ENCODE data around the gene TNFAIP8. TPM values are rescaled to one million over a fixed set of nuclear protein-coding genes. Genes with fewer than 3 reads are reported as not detected.
A peak's percentile ranks its signal among the peaks of the same experiment; 100 is the strongest.

The TNFAIP8 gene
- total and polyA plus RNA-seq, 10 of the 15 experiments (the other 5 are each of a cell fraction or from before 2014, with no cell fraction given) = 124 to 324 (median 177) TPM

- no peaks in the 10 kb centered on the region for H3K9me3 ChIP-seq (replicated peaks; ENCODE audit: control insufficient read depth, insufficient read depth, low read length)
- BruUV-seq (replicated peaks) = no TSS peak
- no peak overlapping the region for H2AFZ ChIP-seq (ENCODE audit: control insufficient read depth, low read depth, low read length)
- in situ Hi-C loops (cut with MboI) = no loop called here
- no peak for FAIRE-seq
- RAD21 ChIA-PET (ENCODE audit: unreplicated experiment) = interaction anchor here (1.0 to 17.9 kb wide), 13 partner anchors 10 to 341 kb away, joined by 3 to 501 read pairs (median 6); no protein-coding TSS in a partner anchor
- H3K4me1 ChIP-seq (ENCODE audit: control insufficient read depth, insufficient read depth, low read length) = peaks cover 61% of the 10 kb centered on the region
- TF ChIP-seq JUND (IDR thresholded peaks at IDR 0.05; ENCODE audit: low read depth, low read length) (no peak), ZBTB11 (CRISPR knock-in tag; IDR thresholded peaks at IDR 0.05) (0 out of 2 replicates have a peak, but pooled peaks have one; percentile 9)
- peak overlapping the region; percentile 21 for H3K27ac ChIP-seq (ENCODE audit: control insufficient read depth, insufficient read depth)
- peaks cover 98% of the 10 kb centered on the region for H3K79me2 ChIP-seq (ENCODE audit: control insufficient read depth, insufficient read depth, low read length)
- DNase-seq (ENCODE audit: low read depth, low spot score) = no peak
- H3K36me3 ChIP-seq (ENCODE audit: control insufficient read depth in 2 of 2, insufficient read depth in 2 of 2, low read length in 1 of 2) = peaks cover 7 to 21% of the 10 kb centered on the region in 2 experiments; a peak in 3 of 4 replicates
- CTCF ChIA-PET = interaction anchor here (0.5 to 12.8 kb wide), 11 partner anchors 10 to 1796 kb away, joined by 3 to 187 read pairs (median 3); no protein-coding TSS in a partner anchor
- peaks cover 17% of the 10 kb centered on the region for H4K20me1 ChIP-seq (ENCODE audit: control insufficient read depth, insufficient read depth)
- SMC1A ChIA-PET (ENCODE audit: uncharacterized antibody, unreplicated experiment) = interaction anchor here (0.6 to 34.8 kb wide), 16 partner anchors 0 to 143 kb away, joined by 3 to 1117 read pairs (median 6); partner anchors contain the start of gene TNFAIP8
- no peak for ATAC-seq
- H3K9ac ChIP-seq (ENCODE audit: control insufficient read depth, insufficient read depth, low read length) = no peak overlapping the region; the same call in 1 of the 2 replicates
- H3K4me3 ChIP-seq = peak overlapping the region; percentile 96; the same call in 1 of the 2 replicates
- no peaks in the 10 kb centered on the region for H3K27me3 ChIP-seq (replicated peaks in 1 of 2; ENCODE audit: control insufficient read depth in 2 of 2, insufficient read depth in 2 of 2, low read length in 1 of 2)
- peak overlapping the region; percentile 45 for H3K4me2 ChIP-seq (ENCODE audit: control insufficient read depth, insufficient read depth)
- POLR2A ChIA-PET = interaction anchor here (0.8 to 20.5 kb wide), 11 partner anchors 4 to 288 kb away, joined by 3 to 657 read pairs (median 5); no protein-coding TSS in a partner anchor
- intact Hi-C loops (cut with micrococcal nuclease; ENCODE audit: unreplicated experiment) = no loop called here
- 78% methylated on average over 2 of the region's 2 CpGs for WGBS (ENCODE audit: insufficient coverage, insufficient replicate concordance, low lambda C conversion rate, missing lambda C conversion rate)
These were observed 7.5 kb downstream of the TNFAIP8 start for GRCh38 chr5:119363271-119363670.

All from GM12878 (cell line).